Type B pancreatic cell (in vitro differentiated cells): ENCODE results near the gene NUMB. TPM values are rescaled to one million over a fixed set of nuclear protein-coding genes. Genes with fewer than 3 reads are reported as not detected.
A peak's percentile ranks its signal among the peaks of the same experiment; 100 is the strongest.

ENCODE experiments used
- DNase-seq: peaks from one replicate; pipeline ENCODE4 v3.0.0; 2021; ENCODE audit warnings: mixed read lengths; ENCODE audit not compliant: unreplicated experiment; ENCODE audit errors: extremely low spot score
- H3K27ac Mint-ChIP-seq: 2 replicates; pipeline ENCODE4 v1.8.0; 2021; ENCODE audit warnings: mild to moderate bottlenecking, mixed read lengths
- H3K27me3 Mint-ChIP-seq: 2 replicates; pipeline ENCODE4 v1.8.0; 2021; ENCODE audit warnings: mixed read lengths
- H3K36me3 Mint-ChIP-seq: 2 replicates; pipeline ENCODE4 v1.8.0; 2021; ENCODE audit warnings: mixed read lengths
- H3K4me1 Mint-ChIP-seq: one replicate; pipeline ENCODE4 v1.8.0; 2021; ENCODE audit warnings: mixed read lengths; ENCODE audit not compliant: unreplicated experiment
- H3K4me3 Mint-ChIP-seq: 2 replicates; pipeline ENCODE4 v1.8.0; 2021; ENCODE audit warnings: mild to moderate bottlenecking, mixed read lengths
- H3K9me3 Mint-ChIP-seq: 2 replicates; pipeline ENCODE4 v1.8.0; 2021; ENCODE audit warnings: mixed read lengths
- CTCF ChIP-seq: fragments of 200-600 bp; sonication (generic); conservative IDR thresholded peaks from 2 replicates; pipeline ENCODE4 v1.5.0; 2021; ENCODE audit warnings: antibody characterized with exemption, mild to moderate bottlenecking
- total RNA-seq: library from RNA; stranded (reverse); gene quantifications from 2 replicates; pipeline ENCODE4 v1.2.1, GENCODE V29; 2021; ENCODE audit warnings: low replicate concordance

The NUMB gene
- total RNA-seq, 1 donor from 2014 or later, result 64.5 TPM

- H3K4me1 Mint-ChIP-seq, result no peaks in the 10 kb centered on the region
- H3K9me3 Mint-ChIP-seq, result no peaks in the 10 kb centered on the region
- H3K4me3 Mint-ChIP-seq, result no peak overlapping the region
- no peak for DNase-seq
- TF ChIP-seq CTCF, result no peak
- H3K36me3 Mint-ChIP-seq, result no peaks in the 10 kb centered on the region
- H3K27ac Mint-ChIP-seq, result no peak overlapping the region
- H3K27me3 Mint-ChIP-seq, result peaks cover 24% of the 10 kb centered on the region
These were observed 210.1 kb downstream of the NUMB start for GRCh38 chr14:73248108-73248868.

GRCh38 chr14:73246387-73247150 lies 211.8 kb downstream of the NUMB start:
- no peaks in the 10 kb centered on the region for H3K9me3 Mint-ChIP-seq
- no peak for DNase-seq
- H3K27ac Mint-ChIP-seq, result no peak overlapping the region
- H3K36me3 Mint-ChIP-seq, result no peaks in the 10 kb centered on the region
- TF ChIP-seq CTCF, result no peak
- peaks cover 37% of the 10 kb centered on the region for H3K27me3 Mint-ChIP-seq
- H3K4me3 Mint-ChIP-seq, result peak overlapping the region; percentile 58
- no peaks in the 10 kb centered on the region for H3K4me1 Mint-ChIP-seq

GRCh38 chr14:73245480-73246325 lies 212.6 kb downstream of the NUMB start:
- Mint-ChIP-seq H3K4me1 (no peaks in the 10 kb centered on the region), H3K27ac (no peak overlapping the region), H3K27me3 (peaks cover 46% of the 10 kb centered on the region), H3K4me3 (peak overlapping the region; percentile 67), H3K9me3 (no peaks in the 10 kb centered on the region), H3K36me3 (no peaks in the 10 kb centered on the region)
- TF ChIP-seq CTCF, result no peak
- DNase-seq, result no peak

- no peak for DNase-seq
These were observed 213.6 kb downstream of the NUMB start for GRCh38 chr14:73244541-73245290.

More at GRCh38 chr14:73244541-73245290, 213.6 kb downstream of the NUMB start:
- TF ChIP-seq CTCF, result no peak
- H3K4me3 Mint-ChIP-seq, result peak overlapping the region; percentile 67
- H3K9me3 Mint-ChIP-seq, result no peaks in the 10 kb centered on the region
- H3K27me3 Mint-ChIP-seq, result peaks cover 53% of the 10 kb centered on the region
- no peak overlapping the region for H3K27ac Mint-ChIP-seq
- no peaks in the 10 kb centered on the region for H3K36me3 Mint-ChIP-seq
- H3K4me1 Mint-ChIP-seq, result no peaks in the 10 kb centered on the region
